ENCODE results near the gene NRG3.

The NRG3 gene

DNA sequence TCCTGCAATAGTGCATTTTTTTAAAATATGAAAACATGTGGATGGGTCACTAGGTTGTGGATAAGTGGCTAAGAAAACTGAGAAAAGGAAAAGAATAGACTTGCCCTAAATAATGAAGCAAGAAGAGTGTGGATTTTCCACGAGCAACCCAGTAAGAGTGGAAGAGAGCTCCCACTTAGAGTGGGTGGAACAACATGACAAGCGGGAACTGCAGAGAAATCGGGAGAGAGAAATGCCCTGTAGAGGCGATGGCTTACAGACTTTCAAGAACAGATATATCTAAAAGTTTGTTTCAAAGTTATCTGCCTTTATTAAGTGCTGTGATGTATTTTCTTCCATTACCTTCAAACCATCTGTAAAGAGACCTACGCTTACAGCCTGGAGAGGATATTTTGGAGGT is 26.1 kb upstream of the NRG3 start:
- TF ChIP-seq, protein P1, sequence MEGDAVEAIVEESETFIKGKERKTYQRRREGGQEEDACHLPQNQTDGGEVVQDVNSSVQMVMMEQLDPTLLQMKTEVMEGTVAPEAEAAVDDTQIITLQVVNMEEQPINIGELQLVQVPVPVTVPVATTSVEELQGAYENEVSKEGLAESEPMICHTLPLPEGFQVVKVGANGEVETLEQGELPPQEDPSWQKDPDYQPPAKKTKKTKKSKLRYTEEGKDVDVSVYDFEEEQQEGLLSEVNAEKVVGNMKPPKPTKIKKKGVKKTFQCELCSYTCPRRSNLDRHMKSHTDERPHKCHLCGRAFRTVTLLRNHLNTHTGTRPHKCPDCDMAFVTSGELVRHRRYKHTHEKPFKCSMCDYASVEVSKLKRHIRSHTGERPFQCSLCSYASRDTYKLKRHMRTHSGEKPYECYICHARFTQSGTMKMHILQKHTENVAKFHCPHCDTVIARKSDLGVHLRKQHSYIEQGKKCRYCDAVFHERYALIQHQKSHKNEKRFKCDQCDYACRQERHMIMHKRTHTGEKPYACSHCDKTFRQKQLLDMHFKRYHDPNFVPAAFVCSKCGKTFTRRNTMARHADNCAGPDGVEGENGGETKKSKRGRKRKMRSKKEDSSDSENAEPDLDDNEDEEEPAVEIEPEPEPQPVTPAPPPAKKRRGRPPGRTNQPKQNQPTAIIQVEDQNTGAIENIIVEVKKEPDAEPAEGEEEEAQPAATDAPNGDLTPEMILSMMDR (conservative IDR thresholded peaks at IDR 0.05; ENCODE audit: low read depth, low read length) = no peak
- no peak for DNase-seq (ENCODE audit: low read depth)
- H3K4me3 ChIP-seq (ENCODE audit: low read depth, low read length) = no peak overlapping the region

DNA sequence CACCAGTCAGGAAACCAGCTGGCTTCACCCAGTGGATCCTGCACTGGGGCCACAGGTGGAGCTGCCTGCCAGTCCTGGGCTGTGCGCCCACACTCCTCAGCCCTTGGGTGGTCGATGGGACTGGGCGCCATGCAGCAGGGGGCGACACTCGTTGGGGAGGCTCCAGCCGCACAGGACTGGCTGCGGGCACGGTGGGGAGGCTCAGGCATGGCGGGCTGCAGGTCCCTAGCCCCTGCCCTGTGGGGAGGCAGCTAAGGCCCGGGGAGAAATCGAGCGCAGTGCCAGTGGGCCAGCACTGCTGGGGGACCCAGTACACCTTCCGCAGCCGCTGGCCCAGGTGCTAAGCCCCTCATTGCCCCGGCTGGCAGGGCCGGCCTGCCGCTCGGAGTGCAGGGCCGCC is 12.4 kb upstream of the NRG3 start:
- TF ChIP-seq, protein P1 (conservative IDR thresholded peaks at IDR 0.05; ENCODE audit: low read depth, low read length) = no peak
- H3K4me3 ChIP-seq (ENCODE audit: low read depth, low read length) = no peak overlapping the region
- no peak for DNase-seq (ENCODE audit: low read depth)

DNA sequence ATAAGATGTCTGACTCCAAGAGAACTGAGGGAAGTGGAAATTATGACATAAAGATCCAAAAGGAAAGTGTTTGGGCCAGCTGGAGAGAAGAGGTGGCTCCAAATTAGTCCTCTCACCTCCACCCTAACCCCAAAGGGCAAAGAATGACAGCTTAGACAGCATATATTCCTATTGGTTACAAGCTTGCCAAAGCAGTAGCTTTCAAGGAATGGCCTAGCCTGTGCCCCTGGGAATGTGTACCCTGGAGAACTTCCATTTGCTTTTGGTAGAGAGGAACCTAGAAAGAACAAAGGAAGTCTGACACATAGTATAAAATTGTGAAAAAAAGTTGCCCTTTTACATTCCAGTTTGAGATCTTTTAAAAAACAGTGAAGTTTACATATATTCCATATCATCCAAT is 11.2 kb upstream of the NRG3 start:
- no peak overlapping the region for H3K4me3 ChIP-seq (ENCODE audit: low read depth, low read length)
- DNase-seq (ENCODE audit: low read depth) = no peak
- TF ChIP-seq, protein P1 (conservative IDR thresholded peaks at IDR 0.05; ENCODE audit: low read depth, low read length) = no peak

DNA sequence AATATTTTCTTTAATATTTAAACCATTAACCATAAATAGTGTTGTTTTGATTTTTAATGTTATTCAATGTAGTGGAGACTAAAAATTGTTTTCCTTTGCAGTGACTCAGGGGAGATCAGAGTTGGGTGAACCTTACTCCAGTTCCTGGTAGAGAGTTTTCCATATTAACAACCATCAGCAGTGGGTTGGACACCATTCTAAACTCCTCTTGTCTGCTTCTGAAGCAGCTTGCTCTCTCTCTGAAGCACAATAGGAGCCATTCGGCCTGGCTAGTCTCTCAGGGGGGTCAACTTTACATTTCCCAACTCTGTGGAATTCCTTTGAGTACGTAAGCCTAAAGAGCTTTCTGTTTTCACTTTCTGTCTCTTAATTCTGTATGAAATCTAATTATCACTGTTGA is 9.4 kb upstream of the NRG3 start:
- peak; percentile 62 for DNase-seq (ENCODE audit: low read depth)
- TF ChIP-seq, protein P1 (conservative IDR thresholded peaks at IDR 0.05; ENCODE audit: low read depth, low read length) = no peak
- H3K4me3 ChIP-seq (ENCODE audit: low read depth, low read length) = no peak overlapping the region

DNA sequence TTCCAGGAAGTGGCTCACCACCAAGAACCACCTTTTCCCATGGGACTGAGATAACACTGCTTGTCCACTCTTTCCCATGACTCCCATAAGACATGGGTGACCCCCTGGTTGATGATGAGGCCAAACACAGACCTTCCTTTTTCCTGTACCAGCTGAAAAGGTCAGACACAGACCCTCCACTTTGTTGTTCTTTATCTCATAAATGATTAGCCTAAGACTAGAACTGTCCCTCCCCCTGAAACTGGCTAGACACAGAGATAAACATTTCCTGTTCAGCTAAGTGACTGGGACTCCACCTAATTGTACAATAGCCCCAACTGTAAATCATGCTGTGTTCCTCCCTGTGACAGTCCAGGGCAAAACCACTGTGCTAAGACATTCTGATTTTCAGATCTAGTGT is 8.2 kb upstream of the NRG3 start:
- no peak overlapping the region for H3K4me3 ChIP-seq (ENCODE audit: low read depth, low read length)
- DNase-seq (ENCODE audit: low read depth) = peak; percentile 53
- TF ChIP-seq, protein P1 (conservative IDR thresholded peaks at IDR 0.05; ENCODE audit: low read depth, low read length) = no peak

DNA sequence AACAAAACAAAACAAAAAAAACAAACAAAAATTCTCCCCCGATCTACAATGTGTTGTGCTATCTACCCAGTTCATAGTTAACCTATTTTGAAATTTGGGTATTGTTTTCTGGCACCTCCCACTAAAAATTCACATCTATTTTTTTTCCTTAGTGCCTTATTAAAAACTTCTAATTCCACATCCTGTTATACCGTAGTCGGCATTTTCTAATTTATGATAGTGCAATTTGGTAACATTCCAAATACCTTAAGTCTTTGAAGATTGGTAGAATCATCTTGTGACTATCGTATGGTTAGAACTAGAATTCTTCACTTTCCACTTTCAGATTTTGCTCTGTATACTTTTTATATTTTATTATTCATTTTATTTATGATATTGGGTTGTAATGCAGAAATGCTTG is 4.5 kb upstream of the NRG3 start:
- H3K4me3 ChIP-seq (ENCODE audit: low read depth, low read length) = no peak overlapping the region
- TF ChIP-seq, protein P1 (conservative IDR thresholded peaks at IDR 0.05; ENCODE audit: low read depth, low read length) = no peak
- no peak for DNase-seq (ENCODE audit: low read depth)

DNA sequence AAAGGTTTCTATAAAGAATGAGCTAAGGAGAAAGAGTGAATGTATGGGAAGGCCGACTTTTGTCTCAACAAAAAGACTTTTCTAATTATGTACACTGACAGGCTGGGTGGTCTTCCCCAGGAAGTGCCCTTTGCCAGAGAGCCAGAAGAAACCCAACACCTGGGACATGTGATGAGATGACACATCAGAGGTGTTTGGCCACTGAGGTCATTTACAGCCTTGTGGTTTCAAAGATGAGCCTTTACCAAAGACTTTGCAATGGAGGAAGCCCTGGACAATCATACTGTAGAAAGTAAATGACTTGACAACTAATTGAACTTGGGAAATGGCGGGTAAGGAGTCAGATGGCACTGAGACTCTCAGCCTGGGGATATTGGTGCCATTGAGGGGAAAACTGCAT is 3.4 kb upstream of the NRG3 start:
- no peak overlapping the region for H3K4me3 ChIP-seq (ENCODE audit: low read depth, low read length)
- TF ChIP-seq, protein P1 (conservative IDR thresholded peaks at IDR 0.05; ENCODE audit: low read depth, low read length) = no peak
- no peak for DNase-seq (ENCODE audit: low read depth)

All from choroid plexus epithelial cell (primary cell).